Measurements from ENCODE around the gene ZSCAN20.

The ZSCAN20 gene

DNA sequence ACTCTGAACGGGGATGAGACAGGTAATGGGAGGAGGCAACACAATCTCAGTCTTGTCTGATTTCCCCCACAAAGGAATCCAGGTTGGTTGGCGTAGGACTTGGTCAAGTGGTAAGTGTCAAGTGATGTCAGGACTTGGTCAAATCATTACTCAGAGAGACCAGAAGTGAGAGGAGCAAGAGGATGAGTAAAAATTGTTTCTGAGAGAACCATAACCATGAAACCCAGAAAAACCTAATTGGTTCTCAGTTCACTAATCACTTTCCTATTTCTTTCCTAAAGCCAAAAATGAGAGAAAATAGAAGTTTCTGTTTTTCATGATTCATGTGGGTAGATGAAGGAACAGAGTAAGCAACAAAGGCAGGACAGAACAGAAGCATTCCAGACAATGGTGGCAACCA lies 46.5 kb upstream of the ZSCAN20 start:
- no peak overlapping the region for H3K4me3 ChIP-seq (ENCODE audit: low read length)
- no peaks in the 10 kb centered on the region for H3K79me2 ChIP-seq (ENCODE audit: control insufficient read depth, low read length)
- peaks cover 21% of the 10 kb centered on the region for H3K27me3 ChIP-seq (ENCODE audit: control insufficient read depth, low read length)
- H3K9me2 ChIP-seq (replicated peaks; ENCODE audit: control insufficient read depth, low read length): no peaks in the 10 kb centered on the region
- no peaks in the 10 kb centered on the region for H3K9me3 ChIP-seq (ENCODE audit: control insufficient read depth, insufficient read depth, low read length)
- no peaks in the 10 kb centered on the region for H3K4me1 ChIP-seq (ENCODE audit: control insufficient read depth, low read length)
- H3K36me3 ChIP-seq (ENCODE audit: control insufficient read depth, low read length): no peaks in the 10 kb centered on the region
- H3K4me2 ChIP-seq (ENCODE audit: low read length): no peak overlapping the region
- TF ChIP-seq CTCF (IDR thresholded peaks at IDR 0.05; ENCODE audit: low read depth, low read length, poor library complexity, severe bottlenecking) (no peak), EZH2phosphoT487 (IDR thresholded peaks at IDR 0.05; ENCODE audit: borderline replicate concordance, low read length) (no peak)
- H3F3A ChIP-seq (ENCODE audit: control insufficient read depth, insufficient read depth): no peaks in the 10 kb centered on the region
- H3K27ac ChIP-seq (ENCODE audit: low read depth, low read length): no peak overlapping the region
- H4K20me1 ChIP-seq (ENCODE audit: control insufficient read depth, insufficient read depth, low read depth, low read length): no peaks in the 10 kb centered on the region

GRCh38 chr1:33426916-33427315 lies 45.5 kb upstream of the ZSCAN20 start:
- Histone ChIP-seq H3K4me1 (ENCODE audit: control insufficient read depth, low read length) (peaks cover 4% of the 10 kb centered on the region), H3K27ac (ENCODE audit: low read depth, low read length) (no peak overlapping the region), H3F3A (ENCODE audit: control insufficient read depth, insufficient read depth) (0 out of 2 replicates have a peak, but pooled peaks cover 3% of the 10 kb centered on the region), H3K27me3 (ENCODE audit: control insufficient read depth, low read length) (peaks cover 28% of the 10 kb centered on the region), H3K9me3 (ENCODE audit: control insufficient read depth, insufficient read depth, low read length) (no peaks in the 10 kb centered on the region), H3K4me3 (ENCODE audit: low read length) (no peak overlapping the region), H3K4me2 (ENCODE audit: low read length) (no peak overlapping the region), H3K9me2 (replicated peaks; ENCODE audit: control insufficient read depth, low read length) (no peaks in the 10 kb centered on the region), H3K36me3 (ENCODE audit: control insufficient read depth, low read length) (no peaks in the 10 kb centered on the region), H4K20me1 (ENCODE audit: control insufficient read depth, insufficient read depth, low read depth, low read length) (no peaks in the 10 kb centered on the region), H3K79me2 (ENCODE audit: control insufficient read depth, low read length) (no peaks in the 10 kb centered on the region)
- TF ChIP-seq EZH2phosphoT487 (IDR thresholded peaks at IDR 0.05; ENCODE audit: borderline replicate concordance, low read length): no peak
- TF ChIP-seq CTCF (IDR thresholded peaks at IDR 0.05; ENCODE audit: low read depth, low read length, poor library complexity, severe bottlenecking): no peak

GRCh38 chr1:33428661-33429060 lies 43.8 kb upstream of the ZSCAN20 start:
- H3K9me2 ChIP-seq (replicated peaks; ENCODE audit: control insufficient read depth, low read length): no peaks in the 10 kb centered on the region
- H3K4me3 ChIP-seq (ENCODE audit: low read length): no peak overlapping the region
- H3K4me1 ChIP-seq (ENCODE audit: control insufficient read depth, low read length): peaks cover 4% of the 10 kb centered on the region
- H3K9me3 ChIP-seq (ENCODE audit: control insufficient read depth, insufficient read depth, low read length): no peaks in the 10 kb centered on the region
- no peak overlapping the region for H3K4me2 ChIP-seq (ENCODE audit: low read length)
- TF ChIP-seq CTCF (IDR thresholded peaks at IDR 0.05; ENCODE audit: low read depth, low read length, poor library complexity, severe bottlenecking): no peak
- no peak for TF ChIP-seq EZH2phosphoT487 (IDR thresholded peaks at IDR 0.05; ENCODE audit: borderline replicate concordance, low read length)
- H3K27ac ChIP-seq (ENCODE audit: low read depth, low read length): no peak overlapping the region
- peaks cover 28% of the 10 kb centered on the region for H3K27me3 ChIP-seq (ENCODE audit: control insufficient read depth, low read length)
- H3K79me2 ChIP-seq (ENCODE audit: control insufficient read depth, low read length): no peaks in the 10 kb centered on the region
- H3K36me3 ChIP-seq (ENCODE audit: control insufficient read depth, low read length): no peaks in the 10 kb centered on the region
- no peaks in the 10 kb centered on the region for H4K20me1 ChIP-seq (ENCODE audit: control insufficient read depth, insufficient read depth, low read depth, low read length)
- H3F3A ChIP-seq (ENCODE audit: control insufficient read depth, insufficient read depth): 0 out of 2 replicates have a peak, but pooled peaks cover 3% of the 10 kb centered on the region
